GM12878 (cell line): ENCODE data around the gene RERE. TPM values are rescaled to one million over a fixed set of nuclear protein-coding genes. Genes with fewer than 3 reads are reported as not detected.

Experiments used
- CBFB ChIP-seq: IDR thresholded peaks from 2 replicates; pipeline ENCODE4 v1.6.1; 2016; ENCODE audit warnings: antibody characterized with exemption, low read depth
- CEBPZ ChIP-seq: fragments of 150-350 bp; IDR thresholded peaks from 2 replicates; pipeline ENCODE4 v1.6.1; 2016; ENCODE audit warnings: low read depth, low read length
- E2F4 ChIP-seq: IDR thresholded peaks from 2 replicates; pipeline ENCODE4 v1.6.1; 2012; ENCODE audit warnings: low read depth, low read length, improper control_type of control experiment
- E2F8 ChIP-seq: fragments of 450-650 bp; IDR thresholded peaks from 2 replicates; pipeline ENCODE4 v1.6.1; 2018; ENCODE audit warnings: mild to moderate bottlenecking, low read depth, moderate library complexity; ENCODE audit not compliant: partially characterized antibody
- E4F1 ChIP-seq: fragments of 450-650 bp; IDR thresholded peaks from 2 replicates; pipeline ENCODE4 v1.6.1; 2018; ENCODE audit warnings: borderline replicate concordance, mild to moderate bottlenecking; ENCODE audit not compliant: partially characterized antibody
- FOS ChIP-seq: IDR thresholded peaks from 3 replicates; pipeline ENCODE4 v1.6.1; 2011; ENCODE audit warnings: borderline replicate concordance; ENCODE audit not compliant: insufficient read length; ENCODE audit errors: extremely low read depth
- GABPA ChIP-seq: IDR thresholded peaks from 2 replicates; pipeline ENCODE4 v1.6.1; 2014; ENCODE audit warnings: antibody characterized with exemption, low read depth, mild to moderate bottlenecking, inconsistent platforms
- JUNB ChIP-seq: IDR thresholded peaks from 2 replicates; pipeline ENCODE4 v1.6.1; 2016; ENCODE audit warnings: antibody characterized with exemption, mild to moderate bottlenecking
- JUND ChIP-seq: IDR thresholded peaks from 2 replicates; pipeline ENCODE4 v1.6.1; 2012; ENCODE audit warnings: low read depth, mild to moderate bottlenecking, low read length, improper control_type of control experiment, moderate library complexity
- LARP7 ChIP-seq: fragments of 450-650 bp; IDR thresholded peaks from 2 replicates; pipeline ENCODE4 v1.6.1; 2017; ENCODE audit warnings: mild to moderate bottlenecking
- NR2C1 ChIP-seq: fragments of 450-650 bp; IDR thresholded peaks from 2 replicates; pipeline ENCODE4 v1.6.1; 2017; ENCODE audit warnings: antibody characterized with exemption, mild to moderate bottlenecking, moderate library complexity
- NR2F1 ChIP-seq: fragments of 450-650 bp; conservative IDR thresholded peaks from 2 replicates; pipeline ENCODE4 v1.6.1; 2017; ENCODE audit warnings: mild to moderate bottlenecking
- POLR2A ChIP-seq: IDR thresholded peaks from 2 replicates; pipeline ENCODE4 v1.6.1; 2011; ENCODE audit warnings: low read depth, mild to moderate bottlenecking, low read length
- POLR2AphosphoS5 ChIP-seq: IDR thresholded peaks from 2 replicates; pipeline ENCODE4 v1.6.1; 2011; ENCODE audit warnings: mild to moderate bottlenecking, low read length, inconsistent platforms
- RAD51 ChIP-seq: fragments of 450-650 bp; IDR thresholded peaks from 2 replicates; pipeline ENCODE4 v1.6.1; 2016; ENCODE audit warnings: moderate library complexity, mild to moderate bottlenecking, inconsistent platforms
- SMARCA5 ChIP-seq: fragments of 450-650 bp; IDR thresholded peaks from 2 replicates; pipeline ENCODE4 v1.6.1; 2017; ENCODE audit warnings: mild to moderate bottlenecking
- SPI1 ChIP-seq: IDR thresholded peaks from 2 replicates; pipeline ENCODE4 v1.6.1; 2011; ENCODE audit warnings: low read depth, mild to moderate bottlenecking, low read length, moderate library complexity, borderline replicate concordance; ENCODE audit not compliant: insufficient read depth
- SREBF1 ChIP-seq: IDR thresholded peaks from 2 replicates; pipeline ENCODE4 v1.6.1; 2012; ENCODE audit warnings: mild to moderate bottlenecking, low read length
- STAT1 ChIP-seq: fragments of 450-650 bp; conservative IDR thresholded peaks from 2 replicates; pipeline ENCODE4 v1.6.1; 2014; ENCODE audit warnings: antibody characterized with exemption, mild to moderate bottlenecking
- STAT3 ChIP-seq: IDR thresholded peaks from 2 replicates; pipeline ENCODE4 v1.6.1; 2011; ENCODE audit warnings: low read depth, low read length, improper control_type of control experiment
- ZNF207 ChIP-seq: fragments of 450-650 bp; IDR thresholded peaks from 2 replicates; pipeline ENCODE4 v1.6.1; 2014; ENCODE audit warnings: antibody characterized with exemption, mild to moderate bottlenecking, borderline replicate concordance
- ZNF384 ChIP-seq: IDR thresholded peaks from 2 replicates; pipeline ENCODE4 v1.6.1; 2012; ENCODE audit warnings: low read depth, mild to moderate bottlenecking, low read length, improper control_type of control experiment, borderline replicate concordance
- ZSCAN29 ChIP-seq: fragments of 450-650 bp; IDR thresholded peaks from 2 replicates; pipeline ENCODE4 v1.6.1; 2017; ENCODE audit warnings: mild to moderate bottlenecking, moderate library complexity
- polyA plus RNA-seq, 11 experiments: library from polyadenylated mRNA; depleted of rRNA in 4 of 11; unstranded in 6 of 11; stranded (reverse) in 5 of 11; fragments of >200 nt; fragmentation: Nextera tagmentation in 4 of 11; fragmentation: Illumina TruSeq in 1 of 11; extraction: Ambion mirVana in 4 of 11; extraction: Trizol in 1 of 11; gene quantifications; 1 replicate in 1 of 11; 2 replicates in 10 of 11; pipeline versions ENCODE4 v1.2.1 to v1.2.3, GENCODE V29; 2011 to 2016; ENCODE audit warnings: inconsistent platforms in 2 of 11, missing spikeins in 2 of 11, low read depth in 1 of 11
- total RNA-seq, 4 experiments: library from RNA; depleted of rRNA in 3 of 4; stranded (reverse); fragments of >200 nt in 3 of 4; fragmentation: Illumina TruSeq in 1 of 4; extraction: Trizol in 1 of 4; gene quantifications; 2 replicates each; pipeline versions ENCODE4 v1.2.1 to v1.2.3, GENCODE V29; 2013 to 2021

The RERE gene
- total and polyA plus RNA-seq, 10 of the 15 experiments (the other 5 are each of a cell fraction or from before 2014, with no cell fraction given) = 5.2 to 60.5 (median 20.2) TPM

- TF ChIP-seq ZSCAN29 = no peak
- peak; percentile 99 for TF ChIP-seq STAT3
- no peak for TF ChIP-seq SREBF1
- peak; percentile 35; the same call in 1 of the 2 replicates for TF ChIP-seq JUNB
- peak; percentile 95 for TF ChIP-seq NR2F1
- TF ChIP-seq LARP7 = no peak
- TF ChIP-seq FOS = no peak
- no peak for TF ChIP-seq JUND
- TF ChIP-seq NR2C1 = no peak
- no peak for TF ChIP-seq E2F4
- TF ChIP-seq SMARCA5 = no peak
- TF ChIP-seq E2F8 = no peak
- TF ChIP-seq ZNF384 = peak; percentile 99
- TF ChIP-seq ZNF207 = no peak
- TF ChIP-seq STAT1 = no peak
- no peak for TF ChIP-seq POLR2A
- no peak for TF ChIP-seq POLR2AphosphoS5
- TF ChIP-seq GABPA = no peak
- no peak for TF ChIP-seq CEBPZ
- TF ChIP-seq CBFB = peak; percentile 99
- no peak for TF ChIP-seq E4F1
- TF ChIP-seq RAD51 = peak; percentile 71
- TF ChIP-seq SPI1 = no peak
Measured at GRCh38 chr1:8427493-8427892, 389.9 kb downstream of the RERE start (continued).
